HEK293 (cell line): ENCODE measurements around the gene PARD3.

Source experiments
- CTCF ChIP-seq: fragments of 450-650 bp; formaldehyde crosslinking; IDR thresholded peaks from 2 replicates; pipeline ENCODE4 v1.5.1; 2016; ENCODE audit warnings: missing biosample characterization, missing genetic modification characterization
- KLF16 ChIP-seq: fragments of 450-650 bp; formaldehyde crosslinking; IDR thresholded peaks from 2 replicates; pipeline ENCODE4 v1.5.1; 2017; ENCODE audit warnings: missing biosample characterization, missing genetic modification characterization
- TCF7L2 ChIP-seq: IDR thresholded peaks from 2 replicates; pipeline ENCODE4 v1.6.1; 2011; ENCODE audit warnings: low read depth, mild to moderate bottlenecking, inconsistent platforms, low read length, moderate library complexity, borderline replicate concordance
- ZNF16 ChIP-seq: fragments of 450-650 bp; formaldehyde crosslinking; IDR thresholded peaks from 2 replicates; pipeline ENCODE4 v1.5.1; 2016; ENCODE audit warnings: low read depth, missing biosample characterization, missing genetic modification characterization
- ZNF18 ChIP-seq: fragments of 450-650 bp; formaldehyde crosslinking; IDR thresholded peaks from 2 replicates; pipeline ENCODE4 v1.5.1; 2016; ENCODE audit warnings: missing biosample characterization, missing genetic modification characterization
- ZNF274 ChIP-seq, 2 experiments: fragments of 200-500 bp in 1 of 2; fragments of 450-650 bp in 1 of 2; sonication (Bioruptor generic) in 1 of 2; formaldehyde crosslinking in 1 of 2; IDR thresholded peaks; 2 replicates each; pipeline versions ENCODE4 v1.5.1 to v1.6.1; 2014 to 2016; ENCODE audit warnings: borderline replicate concordance in 1 of 2, inconsistent platforms in 1 of 2, low read length in 1 of 2, missing biosample characterization in 1 of 2, missing genetic modification characterization in 1 of 2
- ZNF423 ChIP-seq: fragments of 450-650 bp; formaldehyde crosslinking; IDR thresholded peaks from 2 replicates; pipeline ENCODE4 v1.5.1; 2016; ENCODE audit warnings: missing biosample characterization, missing genetic modification characterization
- ZNF433 ChIP-seq: fragments of 450-650 bp; formaldehyde crosslinking; IDR thresholded peaks from 2 replicates; pipeline ENCODE4 v1.5.1; 2016; ENCODE audit warnings: missing biosample characterization, missing genetic modification characterization, low read depth
- ZNF549 ChIP-seq: fragments of 450-650 bp; IDR thresholded peaks from 2 replicates; pipeline ENCODE4 v1.5.1; 2018; ENCODE audit warnings: missing biosample characterization, missing genetic modification characterization, mild to moderate bottlenecking, inconsistent platforms, moderate library complexity

GRCh38 chr10:34098821-34099567, 716.1 kb downstream of the PARD3 start:
- TF ChIP-seq CTCF (tag by site-specific recombination) (no peak), ZNF18 (no peak), ZNF423 (no peak), ZNF549 (tag by site-specific recombination) (no peak), TCF7L2 (no peak), KLF16 (tag by site-specific recombination) (no peak), ZNF433 (tag by site-specific recombination) (no peak), ZNF274 (IDR thresholded peaks at IDR 0.05; ENCODE audit: low read length) (no peak), ZNF274 (tag by site-specific recombination; IDR thresholded peaks at IDR 0.05; ENCODE audit: borderline replicate concordance) (no peak), ZNF16 (no peak)
